Putamen (tissue), 1 donor: ENCODE data around the gene PLEKHA7.

Source experiments
- DNase-seq: peaks from one replicate; pipeline ENCODE4 v3.0.0-alpha.2; 2016; ENCODE audit warnings: low spot score

PLEKHA7 gene

GRCh38 chr11:16841984-16842383, 172.2 kb downstream of the PLEKHA7 start:
- DNase-seq = no peak

GRCh38 chr11:16841481-16841880, 172.7 kb downstream of the PLEKHA7 start:
- no peak for DNase-seq

- DNase-seq = no peak
These were observed 173.3 kb downstream of the PLEKHA7 start for GRCh38 chr11:16840951-16841350.

- DNase-seq = no peak
These were observed 174.4 kb downstream of the PLEKHA7 start for GRCh38 chr11:16839821-16840220.

- DNase-seq = no peak
These were observed 179.8 kb downstream of the PLEKHA7 start for GRCh38 chr11:16834384-16834783.

- DNase-seq = no peak
These were observed 181.2 kb downstream of the PLEKHA7 start for GRCh38 chr11:16833026-16833425.

GRCh38 chr11:16832193-16832539, 182.0 kb downstream of the PLEKHA7 start:
- no peak for DNase-seq

GRCh38 chr11:16831316-16832192, 182.7 kb downstream of the PLEKHA7 start:
- DNase-seq = no peak

- DNase-seq = no peak
These were observed 187.1 kb downstream of the PLEKHA7 start for GRCh38 chr11:16827139-16827538.

- no peak for DNase-seq
These were observed 188.2 kb downstream of the PLEKHA7 start for GRCh38 chr11:16825968-16826367.

- no peak for DNase-seq
These were observed 189.1 kb downstream of the PLEKHA7 start for GRCh38 chr11:16825101-16825500.

GRCh38 chr11:16820324-16821092, 193.7 kb downstream of the PLEKHA7 start:
- peak; percentile 70 for DNase-seq

GRCh38 chr11:16818284-16818683, 195.9 kb downstream of the PLEKHA7 start:
- DNase-seq = no peak

GRCh38 chr11:16817351-16817750, 196.9 kb downstream of the PLEKHA7 start:
- no peak for DNase-seq

GRCh38 chr11:16816358-16817270, 197.6 kb downstream of the PLEKHA7 start:
- DNase-seq = no peak

- DNase-seq = no peak
These were observed 199.0 kb downstream of the PLEKHA7 start for GRCh38 chr11:16815047-16815767.

- DNase-seq = no peak
These were observed 199.7 kb downstream of the PLEKHA7 start for GRCh38 chr11:16814410-16815046.

- DNase-seq = no peak
These were observed 201.1 kb downstream of the PLEKHA7 start for GRCh38 chr11:16813126-16813525.

GRCh38 chr11:16812274-16812673, 201.9 kb downstream of the PLEKHA7 start:
- no peak for DNase-seq

GRCh38 chr11:16811136-16812020, 202.8 kb downstream of the PLEKHA7 start:
- DNase-seq = no peak
